K562 (cell line): ENCODE measurements around the gene HGS. TPM values are rescaled to one million over a fixed set of nuclear protein-coding genes. Genes with fewer than 3 reads are reported as not detected.

Source experiments
- ATAC-seq: fragments of 200-7000 bp; cut with Tn5 transposase; 3 replicates; pipeline ENCODE4 v1.9.1; 2020; ENCODE audit warnings: moderate library complexity
- BruUV-seq: library from RNA; stranded (reverse); fragments of 400-500 nt; replicated peaks from 2 replicates; lab custom pipeline; 2021; lab: Mats Ljungman, UMichigan
- CTCF ChIA-PET: fragments of 300-600 bp; formaldehyde crosslinking; extraction: SDS; loops from one replicate; lab custom pipeline; 2021; ENCODE audit warnings: low intra/inter-chr PET ratio; lab: Yijun Ruan, JAX
- POLR2A ChIA-PET: fragments of 300-600, 350-650 bp; sonication (Branson Sonifier 250); formaldehyde crosslinking; extraction: SDS; loops from one replicate; lab custom pipeline; 2021; ENCODE audit warnings: antibody characterized with exemption, inconsistent platforms; lab: Yijun Ruan, JAX
- DNase-seq, 4 experiments: peaks; one replicate each; pipeline versions ENCODE4 v3.0.0 to v3.0.0-alpha.2; 2011 to 2018; ENCODE audit warnings: low spot score in 3 of 4, mixed read lengths in 3 of 4; ENCODE audit errors: extremely low read depth in 1 of 4
- FAIRE-seq: peaks from 2 replicates; lab custom pipeline; 2011; peaks lifted over from hg19 to GRCh38; lab: Jason Lieb, UNC
- H2AFZ ChIP-seq: 2 replicates; pipeline ENCODE4 v1.6.0; 2011; ENCODE audit warnings: low read depth, low read length, control low read depth, inconsistent platforms
- H3K27ac ChIP-seq: fragments of 200-600 bp; 3 replicates; pipeline ENCODE4 v1.8.0; 2011; ENCODE audit warnings: low read depth, mild to moderate bottlenecking, control low read depth, inconsistent platforms, low read length, moderate library complexity, mixed read lengths; ENCODE audit errors: extremely low read depth
- H3K27me3 ChIP-seq, 2 experiments: fragments of 300-600 bp in 1 of 2; 2 replicates in 1 of 2; 3 replicates in 1 of 2; pipeline versions ENCODE4 v1.6.0 to v1.8.0; 2011; ENCODE audit warnings: inconsistent platforms in 2 of 2, low read length in 2 of 2, mild to moderate bottlenecking in 1 of 2, mixed read lengths in 1 of 2, moderate library complexity in 1 of 2; ENCODE audit not compliant: control insufficient read depth in 2 of 2, insufficient read depth in 2 of 2
- H3K36me3 ChIP-seq: fragments of 300-600 bp; 3 replicates; pipeline ENCODE4 v1.8.0; 2011; ENCODE audit warnings: mild to moderate bottlenecking, low read length, inconsistent platforms; ENCODE audit not compliant: control insufficient read depth, insufficient read depth
- H3K4me1 ChIP-seq, 2 experiments: fragments of 200-600 bp in 1 of 2; replicated peaks in 1 of 2; 2 replicates in 1 of 2; 3 replicates in 1 of 2; pipeline versions ENCODE4 v1.5.1 to v1.8.0; 2011; ENCODE audit warnings: inconsistent platforms in 2 of 2, low read length in 2 of 2, mild to moderate bottlenecking in 1 of 2, mixed read lengths in 1 of 2, moderate library complexity in 1 of 2; ENCODE audit not compliant: control insufficient read depth in 2 of 2, insufficient read depth in 2 of 2
- H3K4me2 ChIP-seq: 2 replicates; pipeline ENCODE4 v1.6.1; 2011; ENCODE audit warnings: low read length, control low read depth, inconsistent platforms, mixed read lengths; ENCODE audit not compliant: insufficient read depth
- H3K4me3 ChIP-seq: fragments of 200-600 bp; sonication (generic), shearing (Covaris generic); 2 replicates; pipeline ENCODE4 v1.5.1; 2016; ENCODE audit warnings: control low read depth, inconsistent platforms
- H3K79me2 ChIP-seq: fragments of 200-600 bp; 3 replicates; pipeline ENCODE4 v1.8.0; 2011; ENCODE audit warnings: low read length, inconsistent platforms; ENCODE audit not compliant: control insufficient read depth, insufficient read depth
- H3K9ac ChIP-seq, 2 experiments: 2 replicates each; pipeline versions ENCODE4 v1.6.0 to v1.6.1; 2011; ENCODE audit warnings: low read depth in 2 of 2, low read length in 2 of 2, control low read depth in 1 of 2, inconsistent platforms in 1 of 2, mild to moderate bottlenecking in 1 of 2, mixed read lengths in 1 of 2; ENCODE audit not compliant: insufficient read depth in 1 of 2
- H3K9me1 ChIP-seq: one replicate; pipeline ENCODE4 v1.6.0; 2011; ENCODE audit warnings: inconsistent platforms, mild to moderate bottlenecking, low read length, moderate library complexity; ENCODE audit not compliant: control insufficient read depth, insufficient read depth
- H3K9me3 ChIP-seq: replicated peaks from 2 replicates; pipeline ENCODE4 v1.5.1; 2011; ENCODE audit warnings: low read depth, low read length, inconsistent platforms; ENCODE audit not compliant: control insufficient read depth, insufficient read depth
- H4K20me1 ChIP-seq: replicated peaks from 2 replicates; pipeline ENCODE4 v1.6.1; 2011; ENCODE audit warnings: low read length, inconsistent platforms, mixed read lengths; ENCODE audit not compliant: control insufficient read depth, insufficient read depth
- ARID4B ChIP-seq: sonication (generic); formaldehyde crosslinking; IDR thresholded peaks from 2 replicates; pipeline ENCODE4 v1.8.0; 2022; ENCODE audit warnings: mild to moderate bottlenecking, missing genetic modification reagents
- ARNT ChIP-seq, 2 experiments: fragments of 450-650 bp; IDR thresholded peaks; 2 replicates each; pipeline ENCODE4 v1.6.1; 2016; ENCODE audit warnings: mild to moderate bottlenecking in 1 of 2
- CREB3L1 ChIP-seq: fragments of 450-650 bp; IDR thresholded peaks from 2 replicates; pipeline ENCODE4 v1.6.1; 2014; ENCODE audit warnings: low read depth, mild to moderate bottlenecking, moderate library complexity, borderline replicate concordance
- RUNX1 ChIP-seq: sonication (generic); IDR thresholded peaks from 2 replicates; pipeline ENCODE4 v1.6.1; 2016; ENCODE audit warnings: antibody characterized with exemption, low read depth
- SRF ChIP-seq, 2 experiments: fragments of 250-450, 450-650 bp in 1 of 2; sonication (Bioruptor Pico) in 1 of 2; sonication (generic) in 1 of 2; formaldehyde crosslinking; IDR thresholded peaks; 2 replicates each; pipeline versions ENCODE4 v1.5.0 to v1.5.1; 2020 to 2022; ENCODE audit warnings: mild to moderate bottlenecking in 1 of 2, missing genetic modification reagents in 1 of 2
- STAT6 ChIP-seq: sonication (generic); formaldehyde crosslinking; IDR thresholded peaks from 2 replicates; pipeline ENCODE4 v1.8.1; 2023; ENCODE audit warnings: mild to moderate bottlenecking, missing genetic modification reagents
- THAP7 ChIP-seq: fragments of 250-450 bp; sonication (Bioruptor Pico); IDR thresholded peaks from 2 replicates; pipeline ENCODE4 v1.5.0; 2021
- USF1 ChIP-seq: sonication (generic); formaldehyde crosslinking; IDR thresholded peaks from 2 replicates; pipeline ENCODE4 v1.9.0; 2022; ENCODE audit warnings: mild to moderate bottlenecking, missing genetic modification reagents
- ZNF143 ChIP-seq: sonication (generic); formaldehyde crosslinking; IDR thresholded peaks from 2 replicates; pipeline ENCODE4 v1.9.0; 2022; ENCODE audit warnings: mild to moderate bottlenecking, missing genetic modification reagents
- WGBS: fragments of 100-300 bp; shearing (Covaris generic); methylation state at CpG from one replicate; pipeline ENCODE4 v1.1.6; 2016; ENCODE audit warnings: low coverage, mixed read lengths; ENCODE audit not compliant: insufficient coverage; ENCODE audit errors: missing lambda C conversion rate; 5-methylcytosine and 5-hydroxymethylcytosine counted together
- in situ Hi-C: fragments of 300-500 bp; cut with MboI; formaldehyde crosslinking; loops from 4 replicates; pipeline ENCODE4 v1.15.0; 2018; ENCODE audit warnings: inconsistent platforms, mixed read lengths
- intact Hi-C: fragments of 100-400 bp; cut with micrococcal nuclease; formaldehyde crosslinking; loops from 2 replicates; pipeline ENCODE4 v1.14.2; 2022
- polyA plus RNA-seq, 8 experiments: library from polyadenylated mRNA; depleted of rRNA in 4 of 8; stranded (reverse) in 5 of 8; unstranded in 3 of 8; fragments of >200 nt; fragmentation: Nextera tagmentation in 2 of 8; fragmentation: Illumina TruSeq in 1 of 8; extraction: Ambion mirVana in 2 of 8; extraction: Trizol in 1 of 8; gene quantifications; 2 replicates each; pipeline versions ENCODE4 v1.2.1 to v1.2.3, GENCODE V29; 2011 to 2014; ENCODE audit warnings: inconsistent platforms in 1 of 8, missing spikeins in 1 of 8
- total RNA-seq, 7 experiments: library from RNA; depleted of rRNA in 6 of 7; stranded (reverse); fragments of >200 nt in 6 of 7; fragmentation: Illumina TruSeq in 2 of 7; extraction: Trizol in 2 of 7; gene quantifications; 2 replicates each; pipeline versions ENCODE4 v1.2.1 to v1.2.3, GENCODE V29; 2011 to 2021; ENCODE audit warnings: low replicate concordance in 1 of 7

The HGS gene
- total and polyA plus RNA-seq, 9 of the 15 experiments (the other 6 are each of a cell fraction or from before 2014, with no cell fraction given): 3.9 to 176 (median 77.1) TPM

GRCh38 chr17:81662002-81662401, 21.8 kb upstream of the HGS start:
- TF ChIP-seq USF1 (CRISPR knock-in tag) (no peak), STAT6 (no peak), ZNF143 (CRISPR knock-in tag) (no peak), ARID4B (CRISPR knock-in tag) (no peak), SRF (CRISPR knock-in tag; IDR thresholded peaks at IDR 0.05) (no peak), ARNT (IDR thresholded peaks at IDR 0.05) (no peak), RUNX1 (no peak), CREB3L1 (no peak), THAP7 (CRISPR knock-in tag) (no peak)
- ATAC-seq: no peak
- Histone ChIP-seq H3K36me3 (peaks cover 17% of the 10 kb centered on the region; the same call in 1 of the 3 replicates), H3K9me1 (no peaks in the 10 kb centered on the region), H3K9ac (no peak overlapping the region), H3K4me3 (no peak overlapping the region), H3K27ac (no peak overlapping the region), H3K27me3 (no peaks in the 10 kb centered on the region), H3K4me1 (peaks cover 29 to 43% of the 10 kb centered on the region in 2 experiments), H3K79me2 (peaks cover 30% of the 10 kb centered on the region), H2AFZ (no peak overlapping the region; the same call in 1 of the 2 replicates), H3K9me3 (no peaks in the 10 kb centered on the region), H3K4me2 (no peak overlapping the region), H4K20me1 (no peaks in the 10 kb centered on the region)
- FAIRE-seq: no peak
- in situ Hi-C loops: no loop called here
- POLR2A ChIA-PET: interaction anchor here (0.6 to 2.3 kb wide), 7 partner anchors 13 to 1189 kb away, joined by 3 to 8 read pairs (median 3); partner anchors contain the start of genes ARL16 and HGS
- intact Hi-C loops: no loop called here
- WGBS: 90% methylated on average over 4 of the region's 4 CpGs
- CTCF ChIA-PET: no interaction called here
- no TSS peak for BruUV-seq
- DNase-seq: no peak
